Head of caudate nucleus (tissue), 42 donors: ENCODE results near the gene NUAK2.

Source experiments
- DNase-seq, 42 donors: peaks; one replicate each; pipeline versions ENCODE4 v3.0.0 to v3.0.0-alpha.2; 2020 to 2021; ENCODE audit warnings: mixed read lengths in 7 of 42
- intact Hi-C: fragments of 100-400 bp; cut with DNase I; formaldehyde crosslinking; loops from one replicate; pipeline ENCODE4 v1.15.0; 2022

Gene NUAK2

GRCh38 chr1:205326812-205327466 lies 5.4 kb upstream of the NUAK2 start:
- intact Hi-C loops = no loop called here
- DNase-seq = no peak

DNA sequence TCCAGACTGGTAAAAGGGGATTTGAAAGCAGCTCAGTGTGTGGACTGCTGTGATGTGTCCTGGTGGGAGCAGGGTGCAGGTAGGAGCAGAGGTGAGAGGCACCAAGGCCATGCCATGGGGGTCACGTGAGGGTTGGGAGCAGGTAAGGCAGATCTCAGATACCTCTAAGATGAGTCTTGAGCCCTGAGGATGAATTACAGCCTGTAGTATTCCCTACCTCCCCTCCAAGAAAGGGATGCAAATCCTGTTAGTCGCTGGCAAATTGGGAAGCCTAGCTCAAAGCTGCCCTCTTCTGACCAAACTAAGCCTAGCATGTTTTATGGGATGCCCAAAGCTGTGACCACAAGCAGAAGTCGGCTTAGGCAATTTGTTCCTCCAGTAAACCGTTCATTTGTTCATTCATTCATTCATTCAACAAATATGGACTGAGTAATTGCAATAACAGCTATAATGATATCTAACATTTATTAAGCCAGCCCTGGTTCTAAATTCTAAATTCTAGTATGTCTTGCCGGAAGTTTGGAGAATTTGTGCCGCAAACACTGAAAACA lies 3.9 kb upstream of the NUAK2 start:
- DNase-seq = peak in 41 of 42 donors; percentile 23 to 93 (median 78)
- intact Hi-C loops = loop anchor here (2.0 kb wide), 1 partner anchor 53 kb away; no protein-coding TSS in a partner anchor

- intact Hi-C loops = loop anchor here (2.0 kb wide), 1 partner anchor 52 kb away; no protein-coding TSS in a partner anchor
- no peak for DNase-seq
These were observed 3.2 kb upstream of the NUAK2 start for GRCh38 chr1:205324781-205325180.

DNA sequence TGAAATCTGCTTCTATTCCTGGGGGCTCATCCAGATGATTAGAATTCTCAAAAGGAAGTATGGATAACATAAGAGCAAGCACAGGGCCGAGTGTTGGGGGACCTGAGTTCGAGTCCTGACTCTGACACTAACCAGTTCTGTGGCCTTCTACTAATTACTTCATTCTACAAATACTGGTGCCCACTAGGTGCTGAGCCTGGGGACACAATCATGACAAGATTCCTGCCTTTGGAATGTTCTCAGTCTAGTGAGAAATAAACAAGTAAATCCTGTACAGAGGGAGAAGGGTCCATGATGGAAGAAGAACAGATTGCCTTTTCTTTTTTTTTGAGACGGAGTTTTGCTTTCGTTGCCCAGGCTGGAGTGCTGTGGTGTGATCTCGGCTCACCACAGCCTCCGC lies 2.2 kb upstream of the NUAK2 start:
- DNase-seq = no peak
- intact Hi-C loops = loop anchor here (2.0 kb wide), 1 partner anchor 51 kb away; no protein-coding TSS in a partner anchor

- intact Hi-C loops = no loop called here
These were observed 376 bp upstream of the NUAK2 start for GRCh38 chr1:205321959-205322283.

GRCh38 chr1:205319081-205320018 lies 2.2 kb downstream of the NUAK2 start:
- peak in 9 of 42 donors; percentile 16 to 57 (median 39) for DNase-seq
- intact Hi-C loops = no loop called here

More at GRCh38 chr1:205321959-205322283, 376 bp upstream of the NUAK2 start:
- DNase-seq = no peak

- intact Hi-C loops = no loop called here
- DNase-seq = peak in 1 of 42 donors; percentile 32
These were observed 3.1 kb downstream of the NUAK2 start for GRCh38 chr1:205318231-205318991.

GRCh38 chr1:205317311-205317917 lies 4.1 kb downstream of the NUAK2 start:
- peak in 39 of 42 donors; percentile 25 to 77 (median 56) for DNase-seq
- intact Hi-C loops = no loop called here

DNA sequence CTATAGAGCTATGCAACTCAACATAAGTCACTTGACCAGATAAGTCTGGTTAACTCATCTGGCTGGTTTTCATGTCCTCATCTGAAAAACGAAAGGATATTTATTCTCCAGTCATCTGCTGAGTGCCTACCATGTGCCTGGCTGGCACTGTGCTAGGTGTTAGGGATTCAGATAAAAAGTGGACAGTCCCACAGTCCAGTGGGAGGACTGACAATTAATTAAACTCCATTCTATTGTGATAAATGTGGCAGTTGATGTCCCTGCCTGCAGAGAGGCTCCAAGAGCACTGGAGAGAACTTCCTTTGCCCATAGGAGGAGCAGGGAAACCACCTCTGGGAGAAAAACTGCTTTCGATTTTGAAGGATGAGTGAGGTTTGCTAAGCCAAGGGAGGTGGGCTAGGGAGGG lies 5.4 kb downstream of the NUAK2 start:
- no peak for DNase-seq
- intact Hi-C loops = no loop called here

- intact Hi-C loops = no loop called here
- no peak for DNase-seq
These were observed 6.4 kb downstream of the NUAK2 start for GRCh38 chr1:205315008-205315618.

DNA sequence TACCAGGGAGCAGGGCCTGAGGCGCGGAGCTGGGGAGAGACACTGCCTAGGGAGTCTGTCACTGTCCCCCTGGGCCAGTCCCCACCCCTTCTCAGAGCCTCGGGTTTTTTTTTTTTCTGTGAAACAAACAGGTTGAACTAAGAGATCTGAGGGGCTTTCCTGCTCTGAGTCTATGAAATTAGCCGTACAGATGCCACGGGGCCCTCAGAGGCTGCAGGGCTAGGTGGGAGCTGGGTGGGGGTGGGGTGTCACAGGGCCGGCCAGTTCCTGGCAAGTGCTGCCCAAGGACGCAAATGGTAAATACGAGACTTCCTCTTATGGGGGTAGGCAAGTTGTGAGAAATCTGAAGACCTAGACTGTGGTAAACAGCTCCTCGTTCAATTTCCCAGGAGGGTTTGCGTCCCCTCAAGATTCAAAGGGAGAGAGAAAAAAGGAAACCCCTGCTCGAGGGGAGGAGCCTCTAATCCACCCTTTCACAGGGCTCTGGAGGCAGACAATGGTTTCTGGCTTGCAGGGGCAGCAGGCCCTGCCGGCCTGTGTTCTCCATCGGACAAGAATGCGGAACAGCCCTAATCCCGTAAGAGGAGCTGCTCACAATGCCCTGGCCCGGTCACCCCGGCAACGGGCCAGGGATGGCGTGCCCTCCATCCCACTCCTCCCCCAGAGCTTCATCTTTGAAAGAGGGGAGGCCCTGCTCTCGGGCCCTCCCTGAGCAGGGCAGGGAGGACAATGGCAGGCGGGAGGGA lies 7.8 kb downstream of the NUAK2 start:
- intact Hi-C loops = no loop called here
- DNase-seq = peak in 40 of 42 donors; percentile 12 to 78 (median 54)

GRCh38 chr1:205312866-205313562 lies 8.5 kb downstream of the NUAK2 start:
- intact Hi-C loops = no loop called here
- DNase-seq = no peak

DNA sequence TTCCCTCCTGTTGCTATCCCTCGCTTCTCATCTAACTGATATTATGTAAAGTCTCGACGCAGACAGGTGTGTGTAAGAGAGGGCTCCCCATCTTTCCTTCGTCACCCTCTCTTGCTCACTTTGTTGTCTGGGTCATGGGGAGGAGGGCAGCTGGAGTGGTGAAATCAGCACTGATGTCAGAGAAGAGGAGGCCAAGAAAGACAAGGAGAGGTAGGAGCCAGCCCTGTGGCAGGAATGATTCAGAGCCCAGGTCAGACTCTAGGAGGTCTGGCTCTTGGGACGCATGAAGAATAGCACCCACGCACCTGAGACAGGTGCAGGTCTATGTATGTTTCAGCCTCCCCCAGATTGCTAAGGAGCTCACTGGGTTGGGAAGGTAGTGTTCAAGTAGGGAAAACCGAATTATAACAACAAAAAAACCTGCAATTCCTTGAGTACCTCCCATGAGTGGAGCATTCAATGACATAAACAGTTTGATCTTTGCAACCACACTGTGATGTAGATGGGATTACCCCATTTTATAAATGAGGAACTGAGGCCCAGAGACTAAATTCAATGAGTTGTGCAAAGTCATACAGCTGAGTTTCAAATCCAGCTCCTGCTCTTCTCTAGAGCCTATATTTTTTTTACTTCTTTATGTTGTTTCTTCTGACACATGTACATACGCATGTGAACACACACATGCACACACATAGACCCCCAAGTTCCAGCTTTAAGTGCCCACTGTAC lies 10.4 kb downstream of the NUAK2 start:
- intact Hi-C loops = no loop called here
- DNase-seq = no peak

GRCh38 chr1:205309741-205310140 lies 11.8 kb downstream of the NUAK2 start:
- no peak for DNase-seq
- intact Hi-C loops = no loop called here

- intact Hi-C loops = no loop called here
- no peak for DNase-seq
These were observed 14.5 kb downstream of the NUAK2 start for GRCh38 chr1:205306929-205307566.

DNA sequence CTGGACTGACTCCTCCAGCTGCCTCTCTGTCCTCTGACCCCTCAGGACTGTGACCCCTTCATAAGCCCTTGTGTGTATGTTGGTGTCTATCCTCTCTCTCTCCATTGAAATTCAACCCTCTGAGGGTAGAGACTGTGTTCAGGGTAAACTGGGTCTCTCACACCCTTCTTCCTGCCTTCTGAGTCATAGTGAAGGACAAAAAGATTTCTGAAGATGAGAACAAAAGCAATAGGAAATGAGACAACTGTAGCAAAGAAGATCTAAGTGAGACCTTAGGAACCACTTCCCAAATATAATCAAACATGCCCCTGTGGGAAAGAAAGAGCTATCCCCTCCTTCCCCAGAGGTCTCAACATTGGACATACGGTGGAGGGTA lies 16.9 kb downstream of the NUAK2 start:
- intact Hi-C loops = no loop called here

More for the DNA sequence above, 16.9 kb downstream of the NUAK2 start:
- DNase-seq = no peak
